ENCODE results near the gene RAVER1. TPM values are rescaled to one million over a fixed set of nuclear protein-coding genes. Genes with fewer than 3 reads are reported as not detected.
A peak's percentile ranks its signal among the peaks of the same experiment; 100 is the strongest.
"Not testable (repeated sequence)": the region's sequence is repeated elsewhere in the genome, so short reads cannot be mapped to it uniquely, and the experiment has no call there.

The RAVER1 gene
- total RNA-seq, 1 donor from 2014 or later, result 10.1 TPM

GRCh38 chr19:10283301-10284064 lies 49.8 kb downstream of the RAVER1 start:
- ATAC-seq (no peak), DNase-seq (ENCODE audit: missing footprints) (peak; percentile 53)
- intact Hi-C loops (cut with DNase I), result no loop called here

- intact Hi-C loops (cut with DNase I); DNase-seq (ENCODE audit: missing footprints); ATAC-seq: not testable (repeated sequence)
Measured at GRCh38 chr19:10282043-10282442, 51.3 kb downstream of the RAVER1 start.

- ATAC-seq (no peak), DNase-seq (ENCODE audit: missing footprints) (peak; percentile 32)
- intact Hi-C loops (cut with DNase I), result no loop called here
Measured at GRCh38 chr19:10279737-10280442, 53.4 kb downstream of the RAVER1 start.

- ATAC-seq (no peak), DNase-seq (ENCODE audit: missing footprints) (no peak)
- intact Hi-C loops (cut with DNase I), result no loop called here
Measured at GRCh38 chr19:10278935-10279334, 54.4 kb downstream of the RAVER1 start.

- ATAC-seq, result no peak
- intact Hi-C loops (cut with DNase I), result no loop called here
Measured at GRCh38 chr19:10277795-10278589, 55.3 kb downstream of the RAVER1 start.

GRCh38 chr19:10274589-10274988 lies 58.7 kb downstream of the RAVER1 start:
- intact Hi-C loops (cut with DNase I), result no loop called here
- no peak for ATAC-seq

More at GRCh38 chr19:10277795-10278589, 55.3 kb downstream of the RAVER1 start:
- no peak for DNase-seq (ENCODE audit: missing footprints)

GRCh38 chr19:10271543-10272086 lies 61.7 kb downstream of the RAVER1 start:
- DNase-seq (ENCODE audit: missing footprints) (peak; percentile 21), ATAC-seq (no peak)
- intact Hi-C loops (cut with DNase I), result loop anchor here (2.0 kb wide), 1 partner anchor 61 kb away; the partner anchor contains the start of gene RAVER1

More at GRCh38 chr19:10274589-10274988, 58.7 kb downstream of the RAVER1 start:
- DNase-seq (ENCODE audit: missing footprints), result peak; percentile 55

GRCh38 chr19:10270616-10271394 lies 62.5 kb downstream of the RAVER1 start, which contains the start of gene ICAM1:
ICAM1 (plus strand) TSS chr19:10271120; CDS start chr19:10271160, 40 bp downstream.
- intact Hi-C loops (cut with DNase I), result loop anchor here (2.0 kb wide), 1 partner anchor 62 kb away; the partner anchor contains the start of gene RAVER1
- peak; percentile 69 for ATAC-seq
- peak; percentile 92 for DNase-seq (ENCODE audit: missing footprints)

GRCh38 chr19:10270180-10270615 lies 63.1 kb downstream of the RAVER1 start:
- DNase-seq (ENCODE audit: missing footprints) (peak; percentile 95), ATAC-seq (peak; percentile 59)
- intact Hi-C loops (cut with DNase I), result loop anchor here (2.0 kb wide), 1 partner anchor 63 kb away; the partner anchor contains the start of gene RAVER1

GRCh38 chr19:10269333-10270179 lies 63.8 kb downstream of the RAVER1 start:
- ATAC-seq, result peak; percentile 84
- DNase-seq (ENCODE audit: missing footprints), result peak; percentile 94
- intact Hi-C loops (cut with DNase I), result loop anchor here (1.0 to 2.0 kb wide), 2 partner anchors 63 to 120 kb away; partner anchors contain the start of gene RAVER1

GRCh38 chr19:10268071-10268470 lies 65.3 kb downstream of the RAVER1 start:
- intact Hi-C loops (cut with DNase I), result no loop called here
- DNase-seq (ENCODE audit: missing footprints), result no peak
- no peak for ATAC-seq

GRCh38 chr19:10266706-10267105 lies 66.6 kb downstream of the RAVER1 start:
- no peak for ATAC-seq
- no peak for DNase-seq (ENCODE audit: missing footprints)
- intact Hi-C loops (cut with DNase I), result no loop called here

Other genes with a start within 250 kb of the RAVER1 start
- gene SHFL, start 247.2 kb downstream of the RAVER1 start, total RNA-seq, result 9.7 TPM
- not detected for gene ANGPTL6, start 230.9 kb downstream of the RAVER1 start, total RNA-seq
- 27.0 TPM for gene PPAN, start 227.2 kb downstream of the RAVER1 start, total RNA-seq
- 4.5 TPM for gene P2RY11, start 221.8 kb downstream of the RAVER1 start, total RNA-seq
- 167 TPM for gene EIF3G, start 213.6 kb downstream of the RAVER1 start, total RNA-seq
- gene DNMT1, start 138.6 kb downstream of the RAVER1 start, total RNA-seq, result 26.0 TPM
- 8.4 TPM for gene S1PR2, start 102.2 kb downstream of the RAVER1 start, total RNA-seq
- 70.1 TPM for gene MRPL4, start 81.3 kb downstream of the RAVER1 start, total RNA-seq
- gene ICAM1, start 62.4 kb downstream of the RAVER1 start, total RNA-seq, result 8.6 TPM
- gene ICAM4, start 46.6 kb downstream of the RAVER1 start, total RNA-seq, result 0.30 TPM
- 0.38 TPM for gene ICAM5, start 43.6 kb downstream of the RAVER1 start, total RNA-seq
- 0.65 TPM for gene ZGLP1, start 23.7 kb downstream of the RAVER1 start, total RNA-seq
- gene FDX2, start 17.5 kb downstream of the RAVER1 start, total RNA-seq, result 20.1 TPM
- gene ICAM3, start 6.1 kb upstream of the RAVER1 start, total RNA-seq, result 36.7 TPM
- gene TYK2, start 47.0 kb upstream of the RAVER1 start, total RNA-seq, result 67.1 TPM
- 155 TPM for gene CDC37, start 70.0 kb upstream of the RAVER1 start, total RNA-seq
- 37.0 TPM for gene PDE4A, start 87.0 kb upstream of the RAVER1 start, total RNA-seq
- 82.8 TPM for gene KEAP1, start 169.8 kb upstream of the RAVER1 start, total RNA-seq
- 0.27 TPM for gene S1PR5, start 183.9 kb upstream of the RAVER1 start, total RNA-seq
- gene ATG4D, start 210.4 kb upstream of the RAVER1 start, total RNA-seq, result 47.6 TPM
- 10.8 TPM for gene KRI1, start 232.5 kb upstream of the RAVER1 start, total RNA-seq
- 9.9 TPM for gene CDKN2D, start 235.4 kb upstream of the RAVER1 start, total RNA-seq

All from Right ventricle myocardium inferior (tissue), 1 donor.